GM12878 (cell line): ENCODE results near the gene SOX4. TPM values are rescaled to one million over a fixed set of nuclear protein-coding genes. Genes with fewer than 3 reads are reported as not detected.

ENCODE experiments used
- ATAC-seq: fragments of 200-7000 bp; cut with Tn5 transposase; 3 replicates; pipeline ENCODE4 v1.9.1; 2020; ENCODE audit warnings: mild to moderate bottlenecking, moderate library complexity
- BruUV-seq: library from RNA; stranded (reverse); fragments of 400-500 nt; replicated peaks from 2 replicates; lab custom pipeline; 2021; lab: Mats Ljungman, UMichigan
- CTCF ChIA-PET: fragments of 300-600 bp; sonication (Branson Sonifier 250); formaldehyde crosslinking; extraction: SDS; loops from one replicate; lab custom pipeline; 2021; ENCODE audit warnings: inconsistent platforms; lab: Yijun Ruan, JAX
- POLR2A ChIA-PET: fragments of 350-600 bp; formaldehyde crosslinking; extraction: SDS; loops from one replicate; lab custom pipeline; 2021; ENCODE audit warnings: inconsistent platforms; lab: Charles Lee
- RAD21 ChIA-PET: fragments of 300-600 bp; sonication (Branson Sonifier 250); formaldehyde crosslinking; loops from one replicate; lab custom pipeline; 2023; ENCODE audit warnings: antibody characterized with exemption; ENCODE audit not compliant: unreplicated experiment; lab: Charles Lee
- SMC1A ChIA-PET: fragments of 300-600 bp; sonication (Branson Sonifier 250); formaldehyde crosslinking; loops from one replicate; lab custom pipeline; 2023; ENCODE audit not compliant: unreplicated experiment, uncharacterized antibody; lab: Charles Lee
- DNase-seq: peaks from one replicate; pipeline ENCODE4 v3.0.0-alpha.2; 2011; ENCODE audit warnings: low read depth, low spot score
- FAIRE-seq: peaks from 3 replicates; lab custom pipeline; 2011; peaks lifted over from hg19 to GRCh38; lab: Jason Lieb, UNC
- H2AFZ ChIP-seq: 2 replicates; pipeline ENCODE4 v1.6.0; 2011; ENCODE audit warnings: low read depth, low read length, control low read depth; ENCODE audit not compliant: control insufficient read depth
- H3K27ac ChIP-seq: 2 replicates; pipeline ENCODE4 v1.5.1; 2011; ENCODE audit warnings: control low read depth; ENCODE audit not compliant: control insufficient read depth, insufficient read depth
- H3K27me3 ChIP-seq, 2 experiments: replicated peaks in 1 of 2; 2 replicates each; pipeline versions ENCODE4 v1.6.0 to v1.6.1; 2011; ENCODE audit warnings: low read length in 1 of 2; ENCODE audit not compliant: control insufficient read depth in 2 of 2, insufficient read depth in 2 of 2
- H3K36me3 ChIP-seq, 2 experiments: 2 replicates each; pipeline ENCODE4 v1.5.1; 2011; ENCODE audit warnings: low read length in 1 of 2; ENCODE audit not compliant: control insufficient read depth in 2 of 2, insufficient read depth in 2 of 2
- H3K4me1 ChIP-seq: 2 replicates; pipeline ENCODE4 v1.6.1; 2011; ENCODE audit warnings: mild to moderate bottlenecking, low read length, moderate library complexity, mixed read lengths; ENCODE audit not compliant: control insufficient read depth, insufficient read depth
- H3K4me2 ChIP-seq: 2 replicates; pipeline ENCODE4 v1.6.0; 2011; ENCODE audit warnings: control low read depth; ENCODE audit not compliant: control insufficient read depth, insufficient read depth
- H3K4me3 ChIP-seq: fragments of 200-600 bp; sonication (generic); 2 replicates; pipeline ENCODE4 v1.5.1; 2016
- H3K79me2 ChIP-seq: 2 replicates; pipeline ENCODE4 v1.6.0; 2011; ENCODE audit warnings: low read length; ENCODE audit not compliant: control insufficient read depth, insufficient read depth
- H3K9ac ChIP-seq: 2 replicates; pipeline ENCODE4 v1.8.0; 2011; ENCODE audit warnings: low read length, control low read depth, mixed read lengths; ENCODE audit not compliant: control insufficient read depth, insufficient read depth
- H3K9me3 ChIP-seq: replicated peaks from 3 replicates; pipeline ENCODE4 v1.5.1; 2011; ENCODE audit warnings: mild to moderate bottlenecking, low read length; ENCODE audit not compliant: control insufficient read depth, insufficient read depth
- H4K20me1 ChIP-seq: 2 replicates; pipeline ENCODE4 v1.6.0; 2011; ENCODE audit not compliant: control insufficient read depth, insufficient read depth
- BCL11A ChIP-seq: IDR thresholded peaks from 2 replicates; pipeline ENCODE4 v1.6.1; 2011; ENCODE audit warnings: low read depth, low read length
- E2F4 ChIP-seq: IDR thresholded peaks from 2 replicates; pipeline ENCODE4 v1.6.1; 2012; ENCODE audit warnings: low read depth, low read length, improper control_type of control experiment
- IRF5 ChIP-seq: fragments of 450-650 bp; IDR thresholded peaks from 2 replicates; pipeline ENCODE4 v1.6.1; 2017; ENCODE audit warnings: borderline replicate concordance
- NFIC ChIP-seq: IDR thresholded peaks from 2 replicates; pipeline ENCODE4 v1.6.1; 2012; ENCODE audit warnings: low read depth, mild to moderate bottlenecking, inconsistent platforms, low read length, moderate library complexity
- PRDM15 ChIP-seq: fragments of 450-650 bp; formaldehyde crosslinking; IDR thresholded peaks from 2 replicates; pipeline ENCODE4 v1.4.0; 2020; ENCODE audit warnings: mild to moderate bottlenecking, moderate library complexity
- RCOR1 ChIP-seq: conservative IDR thresholded peaks from 2 replicates; pipeline ENCODE4 v1.6.1; 2012; ENCODE audit warnings: low read depth, low read length, improper control_type of control experiment
- SPI1 ChIP-seq: IDR thresholded peaks from 2 replicates; pipeline ENCODE4 v1.6.1; 2011; ENCODE audit warnings: low read depth, mild to moderate bottlenecking, low read length, moderate library complexity, borderline replicate concordance; ENCODE audit not compliant: insufficient read depth
- SUZ12 ChIP-seq: fragments of 200-600 bp; sonication (generic); IDR thresholded peaks from one replicate; pipeline ENCODE4 v1.6.1; 2018; ENCODE audit warnings: antibody characterized with exemption, mild to moderate bottlenecking; ENCODE audit not compliant: unreplicated experiment
- USF1 ChIP-seq: IDR thresholded peaks from 2 replicates; pipeline ENCODE4 v1.6.1; 2011; ENCODE audit warnings: borderline replicate concordance, low read depth, mild to moderate bottlenecking, moderate library complexity, mixed read lengths, low read length; ENCODE audit not compliant: insufficient read depth; ENCODE audit errors: extremely low read length
- USF2 ChIP-seq: IDR thresholded peaks from 2 replicates; pipeline ENCODE4 v1.6.1; 2011; ENCODE audit warnings: low read depth, low read length, improper control_type of control experiment, borderline replicate concordance
- ZNF622 ChIP-seq: fragments of 450-650 bp; IDR thresholded peaks from 2 replicates; pipeline ENCODE4 v1.6.1; 2017; ENCODE audit warnings: mild to moderate bottlenecking, inconsistent platforms
- WGBS: methylation state at CpG from one replicate; pipeline ENCODE4 v1.1.6; 2016; ENCODE audit warnings: low lambda C conversion rate; ENCODE audit not compliant: insufficient replicate concordance, insufficient coverage; ENCODE audit errors: missing lambda C conversion rate; 5-methylcytosine and 5-hydroxymethylcytosine counted together
- in situ Hi-C: fragments of 300-500 bp; cut with MboI; formaldehyde crosslinking; loops from 9 replicates; pipeline ENCODE4 v1.14.3; 2018; ENCODE audit warnings: mixed read lengths
- intact Hi-C: fragments of 100-400 bp; cut with micrococcal nuclease; formaldehyde crosslinking; loops from one replicate; pipeline ENCODE4 v1.14.2; 2022; ENCODE audit not compliant: unreplicated experiment
- polyA plus RNA-seq, 11 experiments: library from polyadenylated mRNA; depleted of rRNA in 4 of 11; unstranded in 6 of 11; stranded (reverse) in 5 of 11; fragments of >200 nt; fragmentation: Nextera tagmentation in 4 of 11; fragmentation: Illumina TruSeq in 1 of 11; extraction: Ambion mirVana in 4 of 11; extraction: Trizol in 1 of 11; gene quantifications; 1 replicate in 1 of 11; 2 replicates in 10 of 11; pipeline versions ENCODE4 v1.2.1 to v1.2.3, GENCODE V29; 2011 to 2016; ENCODE audit warnings: inconsistent platforms in 2 of 11, missing spikeins in 2 of 11, low read depth in 1 of 11
- total RNA-seq, 4 experiments: library from RNA; depleted of rRNA in 3 of 4; stranded (reverse); fragments of >200 nt in 3 of 4; fragmentation: Illumina TruSeq in 1 of 4; extraction: Trizol in 1 of 4; gene quantifications; 2 replicates each; pipeline versions ENCODE4 v1.2.1 to v1.2.3, GENCODE V29; 2013 to 2021

Gene SOX4
- total and polyA plus RNA-seq, 10 of the 15 experiments (the other 5 are each of a cell fraction or from before 2014, with no cell fraction given): 16.8 to 119 (median 26.5) TPM

GRCh38 chr6:21560249-21560648 is 33.3 kb upstream of the SOX4 start:
- no peak overlapping the region for H2AFZ ChIP-seq
- FAIRE-seq (no peak), ATAC-seq (peak; percentile 51; the same call in 2 of the 3 replicates), DNase-seq (no peak)
- SMC1A ChIA-PET: no interaction called here
- no peak overlapping the region for H3K4me3 ChIP-seq
- CTCF ChIA-PET: interaction anchor here (0.6 kb wide), 1 partner anchor 408 kb away, joined by 3 read pairs; no protein-coding TSS in a partner anchor
- no peak overlapping the region for H3K27ac ChIP-seq
- no peak overlapping the region for H3K9ac ChIP-seq
- H3K9me3 ChIP-seq: no peaks in the 10 kb centered on the region
- RAD21 ChIA-PET: no interaction called here
- no peaks in the 10 kb centered on the region for H3K79me2 ChIP-seq
- no peak overlapping the region for H3K4me2 ChIP-seq
- no TSS peak for BruUV-seq
- no peaks in the 10 kb centered on the region for H3K36me3 ChIP-seq
- no peaks in the 10 kb centered on the region for H3K4me1 ChIP-seq
- 47% methylated on average over 2 of the region's 2 CpGs for WGBS
- H3K27me3 ChIP-seq: no peaks in the 10 kb centered on the region
- in situ Hi-C loops (no loop called here), intact Hi-C loops (no loop called here)
- POLR2A ChIA-PET: no interaction called here
- H4K20me1 ChIP-seq: no peaks in the 10 kb centered on the region
- TF ChIP-seq E2F4 (no peak), ZNF622 (no peak), SUZ12 (no peak), SPI1 (no peak), IRF5 (no peak), USF2 (no peak), USF1 (no peak), NFIC (no peak), PRDM15 (CRISPR knock-in tag) (no peak), RCOR1 (no peak), BCL11A (no peak)
